Stimulated activated CD8-positive, alpha-beta memory T cell treated with anti-CD3 and anti-CD28 coated beads, Interleukin-15, amount 100 ng/mL, for 4 hours (primary cell): ENCODE data around the gene MRPS27.
A peak's percentile ranks its signal among the peaks of the same experiment; 100 is the strongest.

Experiments used
- DNase-seq, 2 donors: peaks; one replicate each; pipeline ENCODE4 v3.0.0-alpha.2; 2020; ENCODE audit warnings: low read depth in 2 of 2

The MRPS27 gene

DNA sequence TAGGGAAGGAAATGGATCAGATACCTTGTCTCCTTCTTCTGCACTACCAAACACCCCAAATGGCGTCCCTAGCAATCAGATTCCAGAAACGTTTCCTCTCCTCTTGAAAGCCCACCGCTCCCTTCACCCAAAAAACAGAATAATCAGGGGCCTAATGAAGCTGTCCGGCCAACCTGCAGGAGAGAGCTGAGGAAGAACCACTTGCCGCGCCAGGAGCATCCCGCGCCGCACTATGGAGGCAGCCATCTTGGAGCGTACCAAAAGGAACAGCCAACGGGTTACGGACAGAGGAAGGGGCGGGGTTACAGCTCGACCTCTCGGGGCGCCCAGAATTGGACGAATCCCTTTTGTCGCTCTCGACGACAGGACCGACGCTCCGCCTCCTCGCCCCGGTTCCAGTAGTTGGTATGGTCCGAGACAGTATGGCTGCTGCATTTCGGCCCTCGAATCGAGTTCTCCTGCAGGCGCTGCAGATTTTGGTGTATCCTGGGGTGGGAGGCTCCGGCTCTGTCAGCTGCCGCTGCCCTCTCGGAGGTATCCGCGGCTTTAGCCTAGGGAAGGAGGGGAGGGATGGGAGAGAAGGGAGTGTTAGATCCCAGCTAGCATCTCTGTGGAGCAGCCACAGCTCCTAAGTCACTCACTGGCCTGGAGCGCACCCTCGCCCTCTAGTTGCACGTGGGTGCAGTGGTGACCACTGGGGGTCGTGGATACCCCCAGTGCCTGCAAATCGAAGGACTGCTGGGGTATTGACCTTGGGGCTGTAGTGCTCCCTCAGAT is at the start of gene MRPS27, which contains the start of gene PTCD2:
Gene MRPS27 (minus strand): TSS at position 265 of the 777 bp plus-strand sequence. CDS start 19 bp downstream, at position 246.
Gene PTCD2 (plus strand): TSS at position 398 of the 777 bp plus-strand sequence. CDS start 10 bp downstream, at position 408.
- peak; percentile 83 to 92 for DNase-seq

DNA sequence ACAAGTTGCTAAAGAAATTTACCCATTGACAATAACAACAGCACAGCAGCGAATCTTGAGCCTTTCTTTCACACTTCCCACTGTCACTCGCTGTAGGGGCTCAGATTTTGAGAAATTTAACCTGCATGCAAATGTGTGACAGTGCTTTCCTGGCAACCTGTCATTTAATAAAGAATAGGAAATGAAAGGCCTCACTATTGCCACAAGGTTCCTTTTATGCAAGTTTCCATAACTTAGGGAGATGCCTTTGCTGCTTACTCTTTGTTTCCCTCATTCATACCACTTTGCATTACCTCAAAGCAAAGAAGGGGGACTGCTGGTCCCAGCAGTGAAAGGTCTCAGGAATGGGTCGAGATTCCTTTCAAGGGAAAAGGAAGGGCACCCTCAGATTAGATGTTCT is 49.7 kb upstream of the MRPS27 start:
- no peak for DNase-seq

DNA sequence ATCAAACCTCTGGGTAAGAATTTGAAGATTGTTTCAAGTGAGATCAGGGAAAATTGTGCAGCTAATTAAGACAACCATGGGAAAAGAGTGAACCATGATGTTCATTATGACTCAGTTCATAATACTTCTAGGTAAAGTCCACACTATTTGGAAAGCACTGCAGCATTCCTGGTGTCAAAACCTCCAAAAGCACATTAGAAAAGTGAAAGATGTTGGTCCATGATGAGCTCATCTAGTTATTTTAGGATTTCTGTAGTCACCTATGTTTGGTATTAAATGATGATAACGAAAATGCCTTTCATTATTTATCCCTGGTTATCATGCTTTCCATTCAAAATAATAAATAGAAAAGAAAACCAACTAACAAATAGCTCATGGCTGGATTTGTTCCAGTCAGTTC is 49.3 kb upstream of the MRPS27 start:
- no peak for DNase-seq

DNA sequence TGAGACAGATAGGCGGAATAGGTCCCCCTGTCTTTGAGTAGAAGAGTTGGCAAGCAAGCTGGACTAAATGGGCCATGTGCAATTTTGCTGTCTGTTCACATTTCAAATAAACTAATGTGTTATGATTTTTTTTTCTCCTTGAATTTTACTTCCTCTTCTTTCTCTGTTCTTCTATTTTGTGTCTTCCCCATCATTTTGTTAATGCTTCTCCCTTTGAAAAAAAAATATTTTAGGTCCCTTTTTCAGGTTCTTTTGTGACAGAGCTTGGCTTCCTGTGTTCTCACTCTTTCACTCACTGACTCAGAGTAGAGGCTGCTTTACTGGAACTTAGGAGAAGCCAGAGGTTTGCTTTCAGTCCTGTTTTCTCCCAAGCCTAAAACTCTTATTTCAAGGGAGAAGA is 48.2 kb upstream of the MRPS27 start:
- DNase-seq: no peak

DNA sequence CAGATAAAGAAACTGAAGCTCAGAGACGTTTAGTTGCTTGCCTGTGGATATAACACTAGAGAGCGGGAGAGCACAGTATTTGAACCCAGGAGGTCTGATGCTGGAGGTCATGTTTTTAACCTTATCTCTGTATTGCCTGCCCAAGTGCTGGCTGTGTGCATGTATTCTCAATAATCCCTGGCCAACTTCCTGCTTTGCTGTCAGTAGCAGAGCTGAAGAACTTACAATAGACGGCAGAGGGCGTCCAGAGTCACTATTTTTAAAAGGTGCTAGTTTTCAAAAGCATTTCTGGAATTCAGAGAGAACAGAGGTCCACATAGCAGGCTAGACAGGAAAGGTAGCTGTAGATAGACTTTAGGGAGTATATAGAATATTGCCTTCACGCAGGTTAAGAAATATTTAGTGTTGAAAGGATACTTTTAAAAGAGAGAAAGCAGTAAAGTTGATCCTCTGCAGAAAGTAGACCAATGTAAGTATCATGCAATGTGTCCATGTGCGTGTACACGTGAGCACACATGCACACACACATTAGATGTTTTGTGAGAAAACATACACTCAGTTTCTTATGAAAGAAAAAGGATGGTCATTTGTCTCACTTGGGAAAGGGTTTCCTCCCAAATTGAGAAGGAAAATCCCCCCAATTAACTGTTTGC is 46.4 kb upstream of the MRPS27 start:
- no peak for DNase-seq

DNA sequence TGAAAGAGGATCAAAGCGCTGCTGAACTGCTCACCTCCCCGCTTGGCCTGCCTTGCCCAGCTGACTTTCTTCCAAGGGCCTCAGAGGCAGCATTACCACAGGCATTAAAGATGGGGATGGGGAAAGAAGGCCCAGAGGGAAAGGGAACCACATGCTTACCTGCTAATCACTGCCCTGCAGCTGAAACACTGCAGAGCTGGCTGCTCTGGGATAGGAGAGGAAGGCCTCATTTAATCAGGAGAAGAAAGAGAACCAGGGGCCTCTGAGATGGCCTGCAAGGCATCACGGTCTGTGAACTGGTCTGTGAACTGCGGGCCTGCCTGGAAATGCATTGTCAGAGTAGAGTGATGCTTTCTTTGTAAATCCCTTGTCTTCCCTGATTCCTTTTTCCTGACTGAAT is 44.9 kb upstream of the MRPS27 start:
- DNase-seq: no peak

DNA sequence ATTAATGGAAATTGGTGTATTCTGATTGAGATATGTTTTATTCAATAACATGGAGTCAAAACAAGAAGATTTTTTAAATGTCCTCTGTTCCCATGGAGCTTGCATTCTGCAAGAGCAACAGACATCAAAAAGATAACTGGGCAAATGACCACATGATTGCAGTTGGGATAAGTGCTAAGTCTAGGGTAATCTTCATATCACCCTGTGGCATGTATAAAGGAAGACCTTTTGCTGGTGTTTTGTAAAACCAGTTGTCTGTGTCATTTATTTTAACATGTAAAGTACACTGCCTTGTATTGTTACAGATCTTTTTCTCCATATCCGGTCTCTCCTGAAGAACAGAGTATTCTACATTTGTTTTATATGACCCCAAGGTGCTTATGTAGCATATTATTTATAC is 44.1 kb upstream of the MRPS27 start:
- DNase-seq: no peak

DNA sequence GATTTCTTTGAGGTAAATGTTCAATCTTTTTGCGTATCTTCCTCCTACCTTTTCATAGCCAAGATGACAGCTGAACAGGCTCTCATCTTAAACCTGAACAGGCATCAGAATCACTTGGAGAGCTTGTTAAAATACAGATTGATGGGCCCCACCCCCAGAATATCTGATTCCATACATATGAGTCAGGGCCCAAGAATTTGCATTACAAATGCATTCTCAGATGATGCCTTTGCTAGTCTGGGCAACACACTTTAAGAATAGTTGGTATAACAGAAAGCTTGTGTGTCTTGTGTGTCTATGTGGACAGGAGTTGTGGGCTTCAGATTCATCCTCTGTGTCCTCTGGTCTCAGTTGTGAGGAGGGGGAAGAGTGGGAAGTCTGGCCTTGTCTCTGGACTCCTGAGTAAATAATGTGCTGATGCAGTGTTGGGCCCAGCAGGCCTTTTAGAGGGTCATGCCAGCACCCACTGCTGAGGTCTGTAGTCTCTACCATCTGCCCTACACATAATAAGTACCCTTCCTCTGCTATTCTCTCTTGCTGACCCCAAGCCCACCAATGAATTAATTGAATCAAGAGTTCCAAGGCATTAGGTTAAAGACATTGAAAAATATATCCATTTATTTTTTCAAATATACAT is 43.2 kb upstream of the MRPS27 start:
- DNase-seq: no peak

DNA sequence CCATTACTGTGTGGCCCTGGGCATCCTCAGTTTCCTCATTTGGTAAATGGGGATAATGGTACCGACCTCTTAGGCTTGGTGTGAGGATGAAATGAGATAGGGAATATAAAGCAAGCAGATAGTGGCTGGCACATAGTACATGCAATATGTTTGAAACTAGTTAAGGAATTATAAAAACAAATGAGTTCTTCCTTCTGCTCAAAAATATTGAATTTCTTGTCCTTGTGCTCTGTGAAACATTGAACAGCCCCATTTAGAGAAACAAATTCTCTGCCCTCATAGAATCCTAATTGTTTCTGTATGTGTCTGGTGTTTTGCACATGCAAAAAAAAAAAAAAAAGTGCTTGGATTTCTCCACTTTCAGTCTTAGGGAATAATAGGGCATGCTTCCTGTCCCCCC is 39.8 kb upstream of the MRPS27 start:
- DNase-seq: no peak

DNA sequence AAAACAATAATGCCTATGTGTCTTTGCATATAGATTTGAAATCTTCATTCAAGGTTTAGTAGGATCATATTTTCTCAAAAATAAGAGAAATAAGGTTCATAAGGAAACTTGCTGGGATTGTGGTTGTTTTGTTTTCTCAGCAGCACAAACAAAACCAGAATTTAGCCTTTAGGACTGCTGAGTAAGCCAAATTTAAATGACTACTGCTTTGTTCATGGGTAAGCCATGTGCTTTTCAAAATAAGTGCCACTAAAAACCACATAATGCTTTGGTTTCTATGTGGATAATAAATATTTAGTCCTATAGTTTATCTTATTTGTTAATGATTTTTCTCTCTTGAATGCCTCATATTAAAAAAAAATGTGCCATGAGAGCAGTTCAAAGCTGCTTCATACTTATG is 38.9 kb upstream of the MRPS27 start:
- DNase-seq: no peak

DNA sequence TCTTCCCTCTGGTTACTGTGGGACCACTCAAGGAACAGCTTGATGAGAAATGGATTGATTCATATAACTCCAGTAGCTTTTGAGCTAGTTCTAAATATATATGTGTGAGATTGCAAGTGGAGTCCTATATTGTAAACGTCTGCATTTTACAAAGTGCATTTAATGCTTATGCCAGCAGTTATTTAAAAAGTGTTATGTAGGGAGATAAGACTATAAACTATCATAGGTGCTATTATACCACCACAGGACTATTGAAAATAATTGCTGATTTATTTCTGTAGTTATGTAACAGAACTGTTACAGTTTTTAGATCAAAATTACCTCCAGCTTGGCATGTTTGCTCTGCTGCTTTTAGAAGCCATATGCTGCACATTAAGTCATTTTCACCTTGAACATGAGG is 36.3 kb upstream of the MRPS27 start:
- DNase-seq: no peak

DNA sequence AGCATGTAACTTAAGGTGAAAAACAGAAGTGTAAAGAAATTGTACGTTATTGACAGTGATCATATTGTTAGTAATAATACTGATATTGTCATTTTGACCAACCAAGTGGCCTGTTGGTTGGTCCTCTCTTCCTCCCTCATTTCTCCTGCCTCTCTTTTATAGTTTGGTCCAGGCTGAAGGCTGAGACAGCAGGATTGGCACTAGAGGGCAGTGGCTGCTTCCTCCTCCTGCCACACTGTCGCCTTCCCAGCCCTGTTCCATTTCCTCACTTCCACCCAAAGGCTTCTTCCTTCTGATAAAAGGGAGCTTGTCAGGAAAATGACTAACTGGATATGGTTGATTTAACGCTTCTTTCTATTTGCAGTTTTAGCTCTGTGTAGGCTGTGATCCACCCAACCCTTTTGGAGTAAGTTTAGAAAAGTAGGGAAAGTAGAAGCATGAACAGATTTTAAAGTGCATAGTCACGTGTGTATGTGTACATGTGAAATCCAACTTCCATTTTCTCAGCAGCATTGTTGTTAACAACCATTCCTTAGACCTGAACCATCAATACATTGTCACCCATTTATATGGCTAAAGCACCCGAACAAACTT is 35.8 kb upstream of the MRPS27 start:
- no peak for DNase-seq

DNA sequence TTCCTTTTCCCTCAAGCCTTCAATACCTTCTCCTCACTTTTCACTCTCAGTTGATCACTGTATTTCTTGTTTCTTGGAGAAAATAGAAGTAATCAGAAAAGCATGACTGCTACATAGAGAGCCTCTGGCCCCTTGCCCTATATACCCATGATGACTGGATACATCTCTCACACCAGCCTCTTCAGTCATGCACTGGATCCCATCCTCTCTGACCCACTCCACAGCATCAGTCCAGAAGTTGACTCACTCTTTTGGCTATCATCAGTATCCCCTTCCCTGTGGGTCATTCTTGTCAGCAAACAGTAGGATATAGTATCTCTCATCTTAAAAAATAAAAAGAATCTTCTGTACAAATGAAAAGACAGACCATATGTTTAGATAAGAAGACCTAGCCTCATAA is 33.0 kb upstream of the MRPS27 start:
- no peak for DNase-seq

DNA sequence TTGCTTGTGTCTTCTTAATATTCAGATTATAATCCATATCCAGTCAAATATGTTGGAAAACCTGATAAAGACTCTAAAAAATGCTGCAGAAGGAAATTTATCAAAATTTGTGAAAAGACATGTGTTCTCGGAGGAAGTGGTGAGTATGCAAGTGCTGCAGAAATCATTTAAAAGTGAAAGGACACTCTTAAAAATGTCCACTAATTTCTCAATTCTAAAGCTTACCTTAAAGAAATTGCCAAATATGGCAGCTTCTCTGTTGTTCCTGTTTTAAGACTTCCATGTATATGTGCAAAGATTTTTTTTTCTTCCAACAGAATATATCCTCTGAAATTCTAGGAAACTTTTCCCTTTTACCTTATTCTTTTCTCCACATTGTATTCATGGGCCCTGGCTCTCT is 32.6 kb upstream of the MRPS27 start:
- no peak for DNase-seq

DNA sequence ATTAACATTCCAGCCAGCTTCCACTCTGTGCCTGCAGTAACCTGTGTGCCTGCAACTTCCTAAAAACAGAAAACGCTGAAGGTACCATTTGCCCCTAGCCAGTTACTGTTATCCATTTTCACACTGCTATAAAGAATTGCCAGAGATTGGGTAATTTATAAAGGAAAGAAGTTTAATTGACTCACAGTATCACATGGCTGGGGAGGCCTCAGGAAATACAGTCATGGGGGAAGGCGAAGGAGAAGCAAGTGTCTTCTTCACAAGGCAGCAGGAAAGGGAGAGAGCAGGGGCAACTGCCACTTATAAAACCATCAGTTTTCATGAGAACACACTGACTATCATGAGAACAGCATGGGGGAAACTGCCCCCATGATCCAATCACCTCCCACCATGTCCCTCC is 31.3 kb upstream of the MRPS27 start:
- no peak for DNase-seq

DNA sequence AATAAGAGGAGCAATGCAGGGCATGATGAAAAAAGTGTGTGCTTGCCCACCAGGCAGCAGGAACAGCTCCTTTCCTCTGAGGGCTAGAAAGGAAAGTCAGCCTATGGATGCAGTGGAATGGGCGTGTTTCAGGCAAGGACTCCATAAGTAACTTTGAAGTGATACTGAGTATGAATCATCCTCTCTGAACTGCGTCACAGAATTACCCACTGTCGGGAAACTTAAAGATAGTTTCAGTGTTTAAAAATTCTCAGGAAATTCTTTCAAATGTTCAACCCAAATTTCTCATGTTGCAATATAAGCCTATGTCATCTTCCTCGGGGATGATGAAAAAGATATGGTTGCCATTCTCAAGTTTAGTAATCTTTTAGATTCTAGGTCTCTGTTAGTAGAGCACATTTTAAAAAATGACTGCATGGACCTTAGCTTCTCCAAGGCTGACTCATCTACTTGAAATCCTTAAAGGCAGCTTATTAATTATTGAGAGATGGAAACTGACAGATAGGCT is 27.8 kb upstream of the MRPS27 start:
- DNase-seq: no peak

DNA sequence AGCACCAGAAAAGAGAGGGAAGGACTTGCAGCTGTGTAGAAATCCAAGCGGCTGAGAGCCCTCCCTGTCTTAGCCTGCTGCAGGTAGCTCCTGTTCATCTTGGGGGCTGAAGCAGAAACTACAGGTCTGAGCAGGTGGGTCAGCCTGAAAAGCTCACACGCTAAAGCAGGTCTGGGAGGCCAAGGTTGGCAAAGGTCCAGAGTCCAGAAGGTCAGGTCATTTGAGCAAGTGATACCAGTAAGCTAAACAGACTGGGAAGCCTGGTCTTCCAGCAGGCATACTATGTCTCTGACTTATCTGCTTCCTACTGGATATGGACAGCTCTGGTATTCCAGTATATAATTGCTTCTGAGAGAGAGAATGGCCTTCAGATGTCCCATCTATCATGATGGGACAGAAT is 26.4 kb upstream of the MRPS27 start:
- DNase-seq: no peak

DNA sequence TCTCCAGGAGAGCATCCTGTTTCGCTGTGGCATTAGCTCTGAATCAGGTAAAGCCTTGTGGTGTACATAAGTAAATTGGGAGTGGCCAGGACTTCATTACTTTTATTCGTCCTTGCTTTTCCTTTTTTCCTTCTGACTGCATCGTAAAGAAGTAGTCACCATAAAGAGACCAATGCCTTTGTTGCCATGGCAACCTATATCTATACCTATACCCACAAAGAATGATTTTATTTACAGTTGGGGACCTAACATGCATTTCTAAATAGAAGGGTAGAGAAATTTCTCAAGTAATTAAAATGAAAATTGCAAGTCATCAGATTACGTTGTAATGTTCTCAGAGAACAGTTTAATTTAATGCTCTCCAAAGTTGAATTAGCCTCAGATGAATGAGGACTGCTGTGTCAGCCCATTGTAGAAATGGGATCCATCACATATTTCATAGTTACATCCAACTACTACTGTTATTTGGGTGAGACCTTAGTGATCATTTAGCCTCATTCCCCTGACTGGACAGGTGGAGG is 18.7 kb upstream of the MRPS27 start:
- DNase-seq: no peak

DNA sequence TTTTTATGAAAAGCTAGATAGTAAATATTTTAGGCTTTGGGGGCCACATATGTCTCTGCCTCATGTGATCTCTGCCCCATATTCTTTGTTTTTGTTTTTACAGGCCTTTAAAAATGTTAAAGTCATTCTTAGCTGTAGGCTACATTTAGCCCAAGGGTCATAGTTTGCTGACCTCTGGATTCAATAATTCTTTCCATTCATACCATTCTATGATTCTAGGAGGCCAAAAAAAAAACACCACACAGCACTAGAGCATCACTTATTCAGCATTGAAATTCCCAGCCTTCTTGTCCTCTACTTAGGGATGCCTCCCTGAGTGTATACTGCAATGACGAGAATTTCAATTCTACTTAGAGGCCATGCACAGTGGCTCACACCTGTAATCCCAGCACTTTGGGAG is 17.1 kb upstream of the MRPS27 start:
- no peak for DNase-seq

DNA sequence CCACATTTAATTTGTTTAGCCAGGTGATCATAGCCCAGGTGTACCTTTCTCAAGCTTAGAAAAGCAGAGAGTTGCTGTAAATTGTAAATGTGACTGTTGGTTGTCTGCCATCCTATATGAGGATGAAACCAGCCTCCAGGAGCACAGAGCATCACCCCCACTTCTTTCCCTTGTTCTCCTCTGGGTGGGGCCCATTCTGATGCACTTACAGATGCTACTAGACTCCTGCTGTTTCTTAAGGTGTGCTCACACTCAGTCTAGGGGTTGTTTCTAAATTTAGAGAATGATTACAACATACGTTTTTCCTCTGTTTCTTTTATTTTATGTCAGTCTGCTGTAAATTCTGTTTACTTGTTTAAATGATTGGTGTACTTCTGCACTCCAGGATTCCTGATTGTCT is 10.7 kb upstream of the MRPS27 start:
- DNase-seq: no peak

DNA sequence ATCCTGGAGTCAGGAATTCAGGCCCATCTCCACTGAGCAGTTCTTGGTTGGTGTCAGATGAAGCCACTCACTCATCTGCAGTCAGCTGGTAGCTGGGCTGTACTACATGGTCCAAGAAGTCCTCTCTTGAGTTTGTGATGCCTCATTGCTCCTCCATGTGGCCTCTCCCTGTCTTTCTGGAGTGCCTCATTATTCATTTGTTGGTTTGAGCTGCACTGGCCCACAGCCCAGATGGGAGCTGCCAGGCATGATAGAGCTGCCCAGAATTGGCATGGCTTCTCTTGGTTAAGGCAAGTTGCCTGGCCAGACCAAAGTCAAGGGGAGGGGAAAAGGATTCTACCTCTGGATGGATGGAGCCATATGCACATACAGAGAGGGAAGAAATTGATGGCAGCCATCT is 8.1 kb upstream of the MRPS27 start:
- no peak for DNase-seq

DNA sequence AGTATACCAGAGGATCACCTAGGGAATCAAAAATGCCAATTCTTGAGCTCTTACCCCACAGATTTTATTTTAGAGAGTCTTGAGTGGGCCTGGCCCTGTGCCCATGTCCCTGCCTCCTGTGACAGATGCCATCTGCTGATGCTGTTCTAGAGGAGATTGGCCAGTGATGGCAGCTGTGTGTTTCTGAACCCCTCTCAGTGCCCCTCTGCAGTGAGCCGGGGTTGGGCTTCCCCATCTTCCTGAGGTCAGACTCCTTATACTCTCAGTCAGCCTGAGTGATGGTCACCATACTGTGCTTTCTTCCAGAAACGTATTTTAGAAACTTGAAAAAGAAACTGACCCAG is 6.2 kb upstream of the MRPS27 start:
- DNase-seq: no peak
